BLaER1 (cell line): ENCODE data around the gene ATOSA.

Experiments used
- H3K27ac ChIP-seq: shearing (Covaris generic); formaldehyde crosslinking; 2 replicates; pipeline ENCODE4 v1.8.1; 2022
- H3K27me3 ChIP-seq: shearing (Covaris generic); formaldehyde crosslinking; 2 replicates; pipeline ENCODE4 v1.8.1; 2022
- H3K36me3 ChIP-seq: shearing (Covaris generic); formaldehyde crosslinking; 2 replicates; pipeline ENCODE4 v1.8.1; 2022
- H3K4me1 ChIP-seq: shearing (Covaris generic); formaldehyde crosslinking; 2 replicates; pipeline ENCODE4 v1.8.1; 2022
- H3K4me2 ChIP-seq: shearing (Covaris generic); formaldehyde crosslinking; 2 replicates; pipeline ENCODE4 v1.8.1; 2022
- H3K4me3 ChIP-seq: shearing (Covaris generic); formaldehyde crosslinking; 2 replicates; pipeline ENCODE4 v1.8.1; 2022
- H3K9ac ChIP-seq: shearing (Covaris generic); formaldehyde crosslinking; 2 replicates; pipeline ENCODE4 v1.8.1; 2022
- H3K9me3 ChIP-seq: shearing (Covaris generic); formaldehyde crosslinking; 2 replicates; pipeline ENCODE4 v1.8.1; 2022
- H4K20me1 ChIP-seq: shearing (Covaris generic); formaldehyde crosslinking; 2 replicates; pipeline ENCODE4 v1.8.1; 2022
- Cebpa-rat ChIP-seq: shearing (Covaris generic); IDR thresholded peaks from 2 replicates; pipeline ENCODE4 v1.8.1; 2022

The ATOSA gene

GRCh38 chr15:52673734-52674133 is 5.5 kb downstream of the ATOSA start:
- H3K4me3 ChIP-seq: no peak overlapping the region

GRCh38 chr15:52673312-52673711 is 5.9 kb downstream of the ATOSA start:
- no peak overlapping the region for H3K27ac ChIP-seq
- TF ChIP-seq Cebpa-rat: no peak
- H3K9ac ChIP-seq: no peak overlapping the region
- peaks cover 77% of the 10 kb centered on the region for H4K20me1 ChIP-seq
- H3K4me3 ChIP-seq: no peak overlapping the region
- H3K4me2 ChIP-seq: 0 out of 2 replicates have a peak overlapping the region, but pooled peaks have one; percentile 17
- no peaks in the 10 kb centered on the region for H3K27me3 ChIP-seq
- no peaks in the 10 kb centered on the region for H3K9me3 ChIP-seq
- peaks cover 37% of the 10 kb centered on the region for H3K4me1 ChIP-seq
- H3K36me3 ChIP-seq: peaks cover 60% of the 10 kb centered on the region

More at GRCh38 chr15:52673734-52674133, 5.5 kb downstream of the ATOSA start:
- Histone ChIP-seq H3K36me3 (peaks cover 58% of the 10 kb centered on the region), H3K27ac (no peak overlapping the region), H3K4me2 (0 out of 2 replicates have a peak overlapping the region, but pooled peaks have one; percentile 17), H3K9ac (no peak overlapping the region), H3K4me1 (peaks cover 37% of the 10 kb centered on the region), H3K9me3 (no peaks in the 10 kb centered on the region), H4K20me1 (peaks cover 76% of the 10 kb centered on the region), H3K27me3 (no peaks in the 10 kb centered on the region)
- TF ChIP-seq Cebpa-rat: no peak

GRCh38 chr15:52672661-52673060 is 6.5 kb downstream of the ATOSA start:
- H3K27me3 ChIP-seq: no peaks in the 10 kb centered on the region
- peaks cover 84% of the 10 kb centered on the region for H4K20me1 ChIP-seq
- H3K4me2 ChIP-seq: no peak overlapping the region
- no peaks in the 10 kb centered on the region for H3K9me3 ChIP-seq
- no peak for TF ChIP-seq Cebpa-rat
- no peak overlapping the region for H3K9ac ChIP-seq
- peaks cover 66% of the 10 kb centered on the region for H3K36me3 ChIP-seq
- no peak overlapping the region for H3K4me3 ChIP-seq
- H3K27ac ChIP-seq: no peak overlapping the region
- peaks cover 37% of the 10 kb centered on the region for H3K4me1 ChIP-seq

GRCh38 chr15:52670087-52670486 is 9.1 kb downstream of the ATOSA start:
- H3K4me1 ChIP-seq: peaks cover 13% of the 10 kb centered on the region
- no peak overlapping the region for H3K4me2 ChIP-seq
- no peak for TF ChIP-seq Cebpa-rat
- peaks cover 89% of the 10 kb centered on the region for H4K20me1 ChIP-seq
- H3K4me3 ChIP-seq: no peak overlapping the region
- H3K9me3 ChIP-seq: no peaks in the 10 kb centered on the region
- H3K27me3 ChIP-seq: no peaks in the 10 kb centered on the region
- H3K9ac ChIP-seq: no peak overlapping the region
- no peak overlapping the region for H3K27ac ChIP-seq
- H3K36me3 ChIP-seq: peaks cover 75% of the 10 kb centered on the region

- Histone ChIP-seq H4K20me1 (peaks cover 91% of the 10 kb centered on the region), H3K27ac (no peak overlapping the region), H3K9ac (no peak overlapping the region), H3K36me3 (peaks cover 85% of the 10 kb centered on the region), H3K27me3 (no peaks in the 10 kb centered on the region), H3K9me3 (no peaks in the 10 kb centered on the region), H3K4me2 (no peak overlapping the region), H3K4me1 (no peaks in the 10 kb centered on the region), H3K4me3 (no peak overlapping the region)
- no peak for TF ChIP-seq Cebpa-rat
Measured at GRCh38 chr15:52668133-52668532, 11.1 kb downstream of the ATOSA start.

GRCh38 chr15:52667597-52667996 is 11.6 kb downstream of the ATOSA start:
- no peak overlapping the region for H3K9ac ChIP-seq
- no peak for TF ChIP-seq Cebpa-rat
- no peaks in the 10 kb centered on the region for H3K27me3 ChIP-seq
- H3K4me2 ChIP-seq: no peak overlapping the region
- H3K9me3 ChIP-seq: no peaks in the 10 kb centered on the region
- no peak overlapping the region for H3K4me3 ChIP-seq
- H3K27ac ChIP-seq: no peak overlapping the region
- H3K36me3 ChIP-seq: peaks cover 85% of the 10 kb centered on the region
- H4K20me1 ChIP-seq: peaks cover 91% of the 10 kb centered on the region
- H3K4me1 ChIP-seq: no peaks in the 10 kb centered on the region

GRCh38 chr15:52663536-52664294 is 15.5 kb downstream of the ATOSA start:
- H3K4me2 ChIP-seq: no peak overlapping the region
- no peaks in the 10 kb centered on the region for H3K27me3 ChIP-seq
- H4K20me1 ChIP-seq: peaks cover 85% of the 10 kb centered on the region
- H3K9me3 ChIP-seq: no peaks in the 10 kb centered on the region
- H3K27ac ChIP-seq: no peak overlapping the region
- H3K4me3 ChIP-seq: no peak overlapping the region
- no peak for TF ChIP-seq Cebpa-rat
- H3K36me3 ChIP-seq: peaks cover 74% of the 10 kb centered on the region
- H3K4me1 ChIP-seq: no peaks in the 10 kb centered on the region
- H3K9ac ChIP-seq: no peak overlapping the region

GRCh38 chr15:52661909-52662308 is 17.3 kb downstream of the ATOSA start:
- no peaks in the 10 kb centered on the region for H3K27me3 ChIP-seq
- no peak overlapping the region for H3K4me3 ChIP-seq
- H3K4me1 ChIP-seq: no peaks in the 10 kb centered on the region
- peaks cover 77% of the 10 kb centered on the region for H3K36me3 ChIP-seq
- no peaks in the 10 kb centered on the region for H3K9me3 ChIP-seq
- H4K20me1 ChIP-seq: peaks cover 79% of the 10 kb centered on the region
- no peak overlapping the region for H3K27ac ChIP-seq
- H3K9ac ChIP-seq: no peak overlapping the region
- no peak overlapping the region for H3K4me2 ChIP-seq
- no peak for TF ChIP-seq Cebpa-rat

- H3K4me3 ChIP-seq: no peak overlapping the region
- no peaks in the 10 kb centered on the region for H3K4me1 ChIP-seq
- H3K4me2 ChIP-seq: no peak overlapping the region
- H3K27ac ChIP-seq: no peak overlapping the region
- H3K36me3 ChIP-seq: peaks cover 75% of the 10 kb centered on the region
- no peaks in the 10 kb centered on the region for H3K27me3 ChIP-seq
- no peaks in the 10 kb centered on the region for H3K9me3 ChIP-seq
- H4K20me1 ChIP-seq: peaks cover 73% of the 10 kb centered on the region
- no peak for TF ChIP-seq Cebpa-rat
- no peak overlapping the region for H3K9ac ChIP-seq
Measured at GRCh38 chr15:52660192-52660591, 19.0 kb downstream of the ATOSA start.

- no peaks in the 10 kb centered on the region for H3K4me1 ChIP-seq
- no peaks in the 10 kb centered on the region for H3K27me3 ChIP-seq
Measured at GRCh38 chr15:52658955-52659354, 20.2 kb downstream of the ATOSA start.

More at GRCh38 chr15:52658955-52659354, 20.2 kb downstream of the ATOSA start:
- TF ChIP-seq Cebpa-rat: no peak
- Histone ChIP-seq H3K9ac (no peak overlapping the region), H3K4me2 (no peak overlapping the region), H3K4me3 (no peak overlapping the region), H3K27ac (no peak overlapping the region), H4K20me1 (peaks cover 65% of the 10 kb centered on the region), H3K9me3 (no peaks in the 10 kb centered on the region), H3K36me3 (peaks cover 72% of the 10 kb centered on the region)
